ENCODE results near the gene IGSF21.

DNA sequence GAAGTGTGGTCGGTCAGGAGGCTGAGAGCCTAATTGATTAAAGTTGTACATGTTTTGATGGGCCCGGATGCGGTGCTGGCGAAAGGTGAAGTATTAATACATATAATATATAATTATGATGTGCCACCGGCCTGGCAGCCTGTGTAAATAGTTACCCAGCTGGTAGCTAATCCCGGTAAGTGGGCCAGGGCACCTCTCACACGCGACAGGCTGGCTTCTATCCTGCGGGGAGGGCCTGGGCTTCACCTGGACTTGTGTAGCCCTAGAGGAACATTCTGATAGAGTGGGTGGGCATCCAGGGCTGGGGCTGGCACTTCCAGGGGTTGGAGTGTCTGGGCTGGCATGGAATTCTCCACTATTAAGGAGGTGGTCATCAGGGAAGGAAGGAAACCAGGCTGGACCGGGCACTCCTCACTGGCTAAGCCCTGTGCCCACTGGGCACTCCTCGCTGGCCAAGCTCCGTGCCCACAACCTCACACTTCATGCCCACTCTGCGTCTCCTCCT, 48.3 kb downstream of the IGSF21 start:
- TF ChIP-seq, protein P1, sequence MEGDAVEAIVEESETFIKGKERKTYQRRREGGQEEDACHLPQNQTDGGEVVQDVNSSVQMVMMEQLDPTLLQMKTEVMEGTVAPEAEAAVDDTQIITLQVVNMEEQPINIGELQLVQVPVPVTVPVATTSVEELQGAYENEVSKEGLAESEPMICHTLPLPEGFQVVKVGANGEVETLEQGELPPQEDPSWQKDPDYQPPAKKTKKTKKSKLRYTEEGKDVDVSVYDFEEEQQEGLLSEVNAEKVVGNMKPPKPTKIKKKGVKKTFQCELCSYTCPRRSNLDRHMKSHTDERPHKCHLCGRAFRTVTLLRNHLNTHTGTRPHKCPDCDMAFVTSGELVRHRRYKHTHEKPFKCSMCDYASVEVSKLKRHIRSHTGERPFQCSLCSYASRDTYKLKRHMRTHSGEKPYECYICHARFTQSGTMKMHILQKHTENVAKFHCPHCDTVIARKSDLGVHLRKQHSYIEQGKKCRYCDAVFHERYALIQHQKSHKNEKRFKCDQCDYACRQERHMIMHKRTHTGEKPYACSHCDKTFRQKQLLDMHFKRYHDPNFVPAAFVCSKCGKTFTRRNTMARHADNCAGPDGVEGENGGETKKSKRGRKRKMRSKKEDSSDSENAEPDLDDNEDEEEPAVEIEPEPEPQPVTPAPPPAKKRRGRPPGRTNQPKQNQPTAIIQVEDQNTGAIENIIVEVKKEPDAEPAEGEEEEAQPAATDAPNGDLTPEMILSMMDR (conservative IDR thresholded peaks at IDR 0.05; ENCODE audit: low read depth, low read length), result no peak
- TF ChIP-seq POLR2A (IDR thresholded peaks at IDR 0.05; ENCODE audit: low read depth, low read length), result no peak
- TF ChIP-seq RFX5 (IDR thresholded peaks at IDR 0.05; ENCODE audit: low read depth, low read length), result no peak
- TF ChIP-seq, protein P2, sequence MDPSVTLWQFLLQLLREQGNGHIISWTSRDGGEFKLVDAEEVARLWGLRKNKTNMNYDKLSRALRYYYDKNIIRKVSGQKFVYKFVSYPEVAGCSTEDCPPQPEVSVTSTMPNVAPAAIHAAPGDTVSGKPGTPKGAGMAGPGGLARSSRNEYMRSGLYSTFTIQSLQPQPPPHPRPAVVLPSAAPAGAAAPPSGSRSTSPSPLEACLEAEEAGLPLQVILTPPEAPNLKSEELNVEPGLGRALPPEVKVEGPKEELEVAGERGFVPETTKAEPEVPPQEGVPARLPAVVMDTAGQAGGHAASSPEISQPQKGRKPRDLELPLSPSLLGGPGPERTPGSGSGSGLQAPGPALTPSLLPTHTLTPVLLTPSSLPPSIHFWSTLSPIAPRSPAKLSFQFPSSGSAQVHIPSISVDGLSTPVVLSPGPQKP (IDR thresholded peaks at IDR 0.05; ENCODE audit: borderline replicate concordance, low read depth, low read length), result no peak
- TF ChIP-seq RCOR1 (IDR thresholded peaks at IDR 0.05; ENCODE audit: insufficient replicate concordance, low read length), result no peak

Measured in IMR-90 (cell line).